Retina (tissue), 1 donor: ENCODE results near the gene PLCD3.
A peak's percentile ranks its signal among the peaks of the same experiment; 100 is the strongest.

Source experiments
- DNase-seq: peaks from one replicate; pipeline ENCODE4 v3.0.0-alpha.2; 2016

The PLCD3 gene

GRCh38 chr17:45115015-45115625 is 17.2 kb downstream of the PLCD3 start:
- no peak for DNase-seq

- no peak for DNase-seq
Observed at GRCh38 chr17:45114117-45114932, 18.0 kb downstream of the PLCD3 start.

GRCh38 chr17:45113424-45113754 is 18.9 kb downstream of the PLCD3 start:
- no peak for DNase-seq

- no peak for DNase-seq
Observed at GRCh38 chr17:45112559-45113423, 19.5 kb downstream of the PLCD3 start.

GRCh38 chr17:45111850-45112249 is 20.5 kb downstream of the PLCD3 start:
- no peak for DNase-seq

- DNase-seq = peak; percentile 26
Observed at GRCh38 chr17:45110676-45111611, 21.4 kb downstream of the PLCD3 start.

GRCh38 chr17:45108595-45109521 is 23.5 kb downstream of the PLCD3 start:
- no peak for DNase-seq

GRCh38 chr17:45108051-45108450 is 24.3 kb downstream of the PLCD3 start:
- DNase-seq = no peak

GRCh38 chr17:45107293-45108010 is 24.9 kb downstream of the PLCD3 start:
- DNase-seq = no peak

- no peak for DNase-seq
Observed at GRCh38 chr17:45106582-45106981, 25.7 kb downstream of the PLCD3 start.

GRCh38 chr17:45106096-45106495 is 26.2 kb downstream of the PLCD3 start:
- DNase-seq = no peak

- no peak for DNase-seq
Observed at GRCh38 chr17:45104907-45105624, 27.2 kb downstream of the PLCD3 start.

- no peak for DNase-seq
Observed at GRCh38 chr17:45104497-45104896, 27.8 kb downstream of the PLCD3 start.

- DNase-seq = no peak
Observed at GRCh38 chr17:45104029-45104428, 28.3 kb downstream of the PLCD3 start.

GRCh38 chr17:45103269-45103795 is 29.0 kb downstream of the PLCD3 start:
- DNase-seq = no peak

GRCh38 chr17:45102856-45103255 is 29.5 kb downstream of the PLCD3 start:
- no peak for DNase-seq

- DNase-seq = no peak
Observed at GRCh38 chr17:45101883-45102811, 30.2 kb downstream of the PLCD3 start.

GRCh38 chr17:45101546-45101882 is 30.8 kb downstream of the PLCD3 start:
- no peak for DNase-seq
